Measurements from ENCODE around the gene HEATR1. TPM values are rescaled to one million over a fixed set of nuclear protein-coding genes. Genes with fewer than 3 reads are reported as not detected.

HEATR1 gene
- polyA plus RNA-seq, 1 of the 3 experiments (the other 2 are of a cell fraction): 10.6 TPM

DNA sequence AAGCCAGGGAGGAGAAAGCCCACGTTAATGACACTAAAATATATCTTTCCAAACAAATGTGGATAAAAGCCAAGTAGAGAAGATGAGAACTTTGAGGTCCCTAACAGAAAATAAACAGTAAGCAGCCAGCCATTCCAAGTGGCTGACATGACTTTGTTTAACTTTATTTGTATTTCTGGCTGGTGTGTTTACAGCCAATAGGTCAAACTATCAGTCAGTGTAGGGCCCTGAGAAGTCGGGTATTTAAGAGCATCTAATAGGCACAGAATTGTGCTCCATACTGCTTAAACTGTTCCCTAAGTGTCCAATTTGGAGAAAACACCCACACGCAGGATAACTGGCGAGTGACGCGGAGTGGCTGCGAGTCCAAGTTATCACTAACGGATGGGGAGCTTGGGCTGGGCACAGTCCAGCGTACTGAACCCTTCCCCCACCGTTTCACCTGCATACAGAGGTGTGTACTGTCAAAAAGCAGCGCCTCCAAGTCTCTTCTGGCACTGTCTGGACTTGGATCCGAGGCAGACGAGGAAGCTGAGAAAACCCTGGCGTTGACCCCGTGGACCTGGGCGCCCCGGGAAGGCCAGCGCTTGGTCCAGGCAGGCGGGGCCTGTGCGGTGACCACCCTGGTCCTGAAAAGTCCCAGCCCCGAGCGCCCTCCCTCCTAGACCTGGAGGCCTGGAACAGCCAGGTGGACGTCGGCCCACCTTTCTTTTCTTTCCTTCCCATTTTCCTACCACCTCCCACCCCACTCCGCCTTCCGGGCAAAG is 81.2 kb downstream of the HEATR1 start:
- DNase-seq: no peak
- Histone ChIP-seq H3K79me2 (ENCODE audit: insufficient read depth) (peaks cover 9% of the 10 kb centered on the region), H3K4me1 (ENCODE audit: control insufficient read depth in 1 of 2, insufficient read depth in 2 of 2, low read depth in 1 of 2, low read length in 1 of 2) (peaks cover 0 to 8% of the 10 kb centered on the region in 2 experiments; a peak in 2 of 4 replicates), H3K27ac (ENCODE audit: low read depth in 2 of 2, low read length in 1 of 2) (peak overlapping the region in 1 of 2 experiments; percentile 7; a peak in 1 of 4 replicates), H3K4me2 (peak overlapping the region; percentile 85), H3K36me3 (replicated peaks in 1 of 2; ENCODE audit: control insufficient read depth in 1 of 2, insufficient read depth in 2 of 2, low read length in 1 of 2) (peaks cover 4 to 15% of the 10 kb centered on the region in 2 experiments), H3K4me3 (ENCODE audit: low read depth in 2 of 2, low read length in 1 of 2) (peak overlapping the region; percentile 67 to 81), H3K9ac (peak overlapping the region; percentile 65), H3K9me2 (no peaks in the 10 kb centered on the region), H2AFZ (ENCODE audit: low read depth) (peak overlapping the region; percentile 97), H3K9me3 (no peaks in the 10 kb centered on the region), H3K27me3 (ENCODE audit: insufficient read depth) (no peaks in the 10 kb centered on the region), H4K20me1 (ENCODE audit: insufficient read depth) (no peaks in the 10 kb centered on the region), H3F3A (replicated peaks; ENCODE audit: insufficient read depth) (no peaks in the 10 kb centered on the region)
- POLR2A ChIA-PET: interaction anchor here (0.5 kb wide), 1 partner anchor 86 kb away, joined by 3 read pairs; no protein-coding TSS in a partner anchor
- CTCF ChIA-PET: interaction anchor here (1.1 kb wide), 1 partner anchor 14 kb away, joined by 3 read pairs; no protein-coding TSS in a partner anchor
- TF ChIP-seq USF2 (IDR thresholded peaks at IDR 0.05; ENCODE audit: borderline replicate concordance, low read depth, low read length) (no peak), TCF12 (IDR thresholded peaks at IDR 0.05) (no peak), FOSL2 (IDR thresholded peaks at IDR 0.05; ENCODE audit: borderline replicate concordance, low read depth) (no peak), EZH2phosphoT487 (IDR thresholded peaks at IDR 0.05; ENCODE audit: borderline replicate concordance, low read depth) (no peak), RCOR1 (IDR thresholded peaks at IDR 0.05; ENCODE audit: low read length) (no peak)
- 67% methylated on average over 25 of the region's 26 CpGs for WGBS (ENCODE audit: low lambda C conversion rate)

DNA sequence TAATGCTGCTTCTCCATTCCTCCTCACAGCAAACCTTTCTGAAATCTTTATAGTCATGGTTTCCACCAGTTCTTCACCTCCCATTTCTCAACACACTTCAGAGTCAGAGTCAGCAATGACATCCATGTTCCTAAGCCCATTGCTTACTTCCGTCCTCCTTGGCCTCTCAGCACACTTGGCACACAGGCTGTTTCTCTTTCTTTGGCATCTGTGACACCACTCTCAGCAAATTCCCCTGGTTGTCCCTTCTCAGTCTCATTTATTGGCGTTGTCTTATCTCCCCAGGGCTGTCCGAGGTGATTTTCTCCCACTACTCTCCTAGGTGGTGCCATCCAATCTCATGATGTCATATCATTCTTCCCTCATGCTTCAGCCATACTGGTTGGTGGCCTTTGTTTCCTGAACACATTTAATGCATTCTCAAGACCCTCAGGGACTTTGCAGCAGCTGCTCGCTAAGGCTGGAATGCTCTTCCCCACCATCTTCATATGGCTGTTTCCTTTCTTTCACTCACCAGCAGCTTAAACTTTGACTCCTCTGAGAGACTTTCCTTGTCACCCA is 83.8 kb downstream of the HEATR1 start:
- Histone ChIP-seq H3K9me2 (no peaks in the 10 kb centered on the region), H3K27me3 (ENCODE audit: insufficient read depth) (no peaks in the 10 kb centered on the region), H3K36me3 (replicated peaks in 1 of 2; ENCODE audit: control insufficient read depth in 1 of 2, insufficient read depth in 2 of 2, low read length in 1 of 2) (no peaks in the 10 kb centered on the region), H4K20me1 (ENCODE audit: insufficient read depth) (no peaks in the 10 kb centered on the region), H2AFZ (ENCODE audit: low read depth) (no peak overlapping the region), H3F3A (replicated peaks; ENCODE audit: insufficient read depth) (no peaks in the 10 kb centered on the region), H3K4me2 (no peak overlapping the region), H3K9ac (no peak overlapping the region), H3K4me1 (ENCODE audit: control insufficient read depth in 1 of 2, insufficient read depth in 2 of 2, low read depth in 1 of 2, low read length in 1 of 2) (peaks cover 0 to 8% of the 10 kb centered on the region in 2 experiments; a peak in 2 of 4 replicates), H3K27ac (ENCODE audit: low read depth in 2 of 2, low read length in 1 of 2) (no peak overlapping the region), H3K4me3 (ENCODE audit: low read depth in 2 of 2, low read length in 1 of 2) (no peak overlapping the region), H3K79me2 (ENCODE audit: insufficient read depth) (peaks cover 8% of the 10 kb centered on the region), H3K9me3 (no peaks in the 10 kb centered on the region)
- CTCF ChIA-PET: no interaction called here
- TF ChIP-seq ELF1 (IDR thresholded peaks at IDR 0.05): no peak
- no peak for TF ChIP-seq RAD21 (IDR thresholded peaks at IDR 0.05; ENCODE audit: low read length)
- no peak for TF ChIP-seq NFIC (IDR thresholded peaks at IDR 0.05; ENCODE audit: borderline replicate concordance)
- TF ChIP-seq, protein P1, sequence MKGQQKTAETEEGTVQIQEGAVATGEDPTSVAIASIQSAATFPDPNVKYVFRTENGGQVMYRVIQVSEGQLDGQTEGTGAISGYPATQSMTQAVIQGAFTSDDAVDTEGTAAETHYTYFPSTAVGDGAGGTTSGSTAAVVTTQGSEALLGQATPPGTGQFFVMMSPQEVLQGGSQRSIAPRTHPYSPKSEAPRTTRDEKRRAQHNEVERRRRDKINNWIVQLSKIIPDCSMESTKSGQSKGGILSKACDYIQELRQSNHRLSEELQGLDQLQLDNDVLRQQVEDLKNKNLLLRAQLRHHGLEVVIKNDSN (IDR thresholded peaks at IDR 0.05; ENCODE audit: borderline replicate concordance, low read depth): no peak
- TF ChIP-seq EP300 (IDR thresholded peaks at IDR 0.05; ENCODE audit: borderline replicate concordance in 1 of 2, low read depth in 1 of 2, low read length in 1 of 2): no peak
- no peak for TF ChIP-seq NRF1 (IDR thresholded peaks at IDR 0.05; ENCODE audit: low read depth, low read length)
- TF ChIP-seq TCF12 (IDR thresholded peaks at IDR 0.05): no peak
- TF ChIP-seq YY1 (IDR thresholded peaks at IDR 0.05; ENCODE audit: low read depth): no peak
- no peak for TF ChIP-seq GATA2 (CRISPR knock-in tag; IDR thresholded peaks at IDR 0.05)
- TF ChIP-seq IRF3 (IDR thresholded peaks at IDR 0.05; ENCODE audit: low read depth, low read length): no peak
- POLR2A ChIA-PET: no interaction called here
- 87% methylated on average over 4 of the region's 4 CpGs for WGBS (ENCODE audit: low lambda C conversion rate)
- no peak for DNase-seq
